NCI-H1694 treated with DMSO at 0.1 percent for 48 hours (cell line): ENCODE data around the gene CYTH2.

Source experiments
- DNase-seq: peaks from one replicate; lab custom pipeline; 2025; lab: John Stamatoyannopoulos, UW

CYTH2 gene

GRCh38 chr19:48493718-48494401, 24.7 kb downstream of the CYTH2 start:
- DNase-seq, result no peak

GRCh38 chr19:48495396-48495795, 26.2 kb downstream of the CYTH2 start:
- no peak for DNase-seq

GRCh38 chr19:48496959-48497727, 28.0 kb downstream of the CYTH2 start:
- DNase-seq, result no peak

GRCh38 chr19:48497728-48498594, 28.8 kb downstream of the CYTH2 start:
- no peak for DNase-seq

- DNase-seq, result no peak
Measured at GRCh38 chr19:48498595-48499311, 29.6 kb downstream of the CYTH2 start.

- peak; percentile 19 for DNase-seq
Measured at GRCh38 chr19:48499316-48500090, 30.3 kb downstream of the CYTH2 start.

GRCh38 chr19:48500830-48501493, 31.8 kb downstream of the CYTH2 start:
- no peak for DNase-seq

GRCh38 chr19:48501494-48502349, 32.6 kb downstream of the CYTH2 start:
- DNase-seq, result peak; percentile 41

- DNase-seq, result no peak
Measured at GRCh38 chr19:48502350-48503018, 33.3 kb downstream of the CYTH2 start.

GRCh38 chr19:48506138-48506733, 37.1 kb downstream of the CYTH2 start:
- DNase-seq, result peak; percentile 61

- no peak for DNase-seq
Measured at GRCh38 chr19:48507911-48508439, 38.8 kb downstream of the CYTH2 start.

GRCh38 chr19:48508729-48509411, 39.7 kb downstream of the CYTH2 start:
- DNase-seq, result no peak

GRCh38 chr19:48509467-48510194, 40.5 kb downstream of the CYTH2 start:
- no peak for DNase-seq

GRCh38 chr19:48510421-48511268, 41.5 kb downstream of the CYTH2 start:
- peak; percentile 67 for DNase-seq

GRCh38 chr19:48511321-48511731, 42.2 kb downstream of the CYTH2 start:
- DNase-seq, result no peak
